ENCODE measurements around the gene DAAM1.

Gene DAAM1

DNA sequence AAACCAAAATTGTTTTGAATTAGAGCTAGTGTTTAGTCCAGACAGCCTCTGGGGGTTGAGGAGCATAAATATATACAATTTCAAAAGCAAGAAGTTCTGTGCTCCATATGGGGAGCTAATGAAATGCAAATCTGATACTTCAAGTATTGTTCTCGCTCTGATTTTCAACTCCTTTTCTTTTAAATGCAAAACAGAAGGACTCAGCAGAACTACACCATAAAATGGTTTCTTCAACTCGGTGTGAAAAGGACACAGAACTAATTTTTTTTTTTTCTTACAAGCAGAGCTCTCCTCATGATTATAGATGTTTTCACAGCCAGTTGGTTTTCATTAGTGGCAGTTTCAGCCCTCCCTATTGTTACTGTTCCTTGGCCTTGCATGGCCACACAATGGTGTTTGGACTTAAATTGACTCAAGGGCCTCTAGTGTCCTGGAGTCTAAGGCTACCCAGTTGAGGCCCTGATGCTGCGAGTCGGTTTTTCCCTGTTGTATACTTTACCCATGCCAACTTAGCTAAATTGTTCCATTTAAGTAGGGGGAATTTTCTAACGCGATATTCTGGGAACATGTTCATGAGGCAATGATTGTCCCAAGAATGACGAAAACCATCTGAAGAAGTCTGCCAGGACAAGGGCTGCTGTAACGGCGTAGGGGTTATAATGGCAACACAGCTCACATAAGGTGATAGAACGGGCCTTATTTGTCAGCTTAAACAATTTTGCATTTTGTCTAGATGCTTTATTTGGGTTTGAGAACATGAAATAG, 156.4 kb downstream of the DAAM1 start:
- DNase-seq: no peak

DNA sequence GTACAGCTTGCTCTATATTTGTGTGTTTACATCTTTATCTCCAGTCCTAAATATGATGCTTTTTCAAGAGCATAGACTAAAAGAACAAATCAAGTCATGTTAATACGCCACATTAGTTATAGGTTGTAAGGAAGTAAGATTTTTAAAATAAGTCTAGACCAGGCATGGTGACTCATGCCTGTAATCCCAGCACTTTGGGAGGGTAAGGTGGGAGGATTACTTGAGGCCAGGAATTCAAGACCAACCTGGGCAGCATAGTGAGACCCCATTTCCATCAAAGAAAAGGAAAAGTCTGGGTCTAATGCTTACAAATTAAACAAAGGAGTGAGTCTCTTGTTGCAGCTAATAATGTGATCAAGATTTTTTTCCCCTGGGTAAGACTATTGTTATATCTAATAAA, 157.9 kb downstream of the DAAM1 start:
- no peak for DNase-seq

- no peak for DNase-seq
Measured at GRCh38 chr14:59346796-59347510, 158.5 kb downstream of the DAAM1 start.

- no peak for DNase-seq
Measured at GRCh38 chr14:59347511-59347900, 159.0 kb downstream of the DAAM1 start.

GRCh38 chr14:59347915-59348314, 159.4 kb downstream of the DAAM1 start:
- no peak for DNase-seq

DNA sequence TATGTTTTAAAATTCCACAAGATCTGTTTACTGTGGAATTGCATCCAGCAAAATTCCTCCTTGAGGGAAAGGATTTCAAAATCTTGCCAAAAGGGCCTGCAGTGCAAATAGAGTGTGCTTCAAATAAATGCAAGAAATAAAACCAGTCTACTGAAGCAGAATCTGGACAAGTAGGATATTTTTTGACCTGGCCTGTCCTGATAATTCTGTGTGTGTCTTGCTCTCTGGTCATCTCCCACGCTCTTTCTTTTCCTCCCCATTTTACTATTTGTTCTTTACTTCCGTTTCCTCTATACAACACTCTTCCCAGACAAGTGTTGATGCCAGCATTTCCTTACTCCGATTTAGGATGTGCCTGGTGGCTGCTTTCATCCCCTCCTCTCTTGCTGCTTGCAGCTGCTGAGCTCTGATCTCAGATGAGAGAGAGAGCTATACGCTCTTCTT, 160.8 kb downstream of the DAAM1 start:
- DNase-seq: no peak

DNA sequence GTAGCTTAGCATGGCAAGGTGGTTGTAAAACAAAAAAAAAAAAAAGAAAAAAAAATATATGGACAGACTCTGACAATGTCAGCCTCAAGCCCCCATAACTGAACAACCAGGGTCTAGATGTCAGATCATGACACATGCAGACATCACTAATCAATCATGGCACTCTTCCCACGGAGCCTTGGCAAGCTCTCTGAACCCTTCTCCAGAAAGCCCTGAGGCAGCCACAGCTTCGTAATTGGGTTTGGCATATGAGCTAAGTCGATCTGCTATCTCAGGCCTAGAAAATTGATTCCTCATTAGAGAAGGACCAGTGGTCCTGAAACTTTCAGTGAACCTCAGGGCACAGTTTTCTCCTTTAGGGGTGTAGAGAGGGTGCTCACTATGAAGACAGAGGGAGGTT, 164.5 kb downstream of the DAAM1 start:
- no peak for DNase-seq

- DNase-seq: no peak
Measured at GRCh38 chr14:59354666-59355065, 166.2 kb downstream of the DAAM1 start.

GRCh38 chr14:59355091-59355490, 166.6 kb downstream of the DAAM1 start:
- no peak for DNase-seq

GRCh38 chr14:59356312-59356711, 167.8 kb downstream of the DAAM1 start:
- no peak for DNase-seq

GRCh38 chr14:59356767-59357166, 168.3 kb downstream of the DAAM1 start:
- DNase-seq: no peak

DNA sequence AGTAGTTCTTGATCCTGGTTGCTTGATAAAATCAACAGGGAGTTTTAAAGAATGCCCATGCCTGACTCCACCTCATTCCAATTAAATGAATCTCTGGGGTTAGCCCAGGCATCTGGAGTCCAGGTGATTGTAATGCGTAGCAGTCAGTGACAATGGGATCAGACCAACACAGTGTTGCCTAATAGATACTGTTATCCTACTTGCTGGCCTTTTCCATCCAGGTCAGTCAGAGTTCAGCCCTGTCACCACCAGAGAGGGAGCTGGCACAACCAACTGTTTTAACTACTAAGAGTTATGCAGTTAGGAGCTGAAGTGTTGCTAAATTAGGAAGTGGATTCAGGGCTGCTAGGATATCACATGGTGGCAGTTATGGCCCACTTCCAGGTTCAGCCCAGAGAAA, 169.6 kb downstream of the DAAM1 start:
- DNase-seq: no peak

- no peak for DNase-seq
Measured at GRCh38 chr14:59358784-59359183, 170.3 kb downstream of the DAAM1 start.

GRCh38 chr14:59359431-59360124, 171.1 kb downstream of the DAAM1 start:
- DNase-seq: no peak

- no peak for DNase-seq
Measured at GRCh38 chr14:59360233-59360632, 171.8 kb downstream of the DAAM1 start.

DNA sequence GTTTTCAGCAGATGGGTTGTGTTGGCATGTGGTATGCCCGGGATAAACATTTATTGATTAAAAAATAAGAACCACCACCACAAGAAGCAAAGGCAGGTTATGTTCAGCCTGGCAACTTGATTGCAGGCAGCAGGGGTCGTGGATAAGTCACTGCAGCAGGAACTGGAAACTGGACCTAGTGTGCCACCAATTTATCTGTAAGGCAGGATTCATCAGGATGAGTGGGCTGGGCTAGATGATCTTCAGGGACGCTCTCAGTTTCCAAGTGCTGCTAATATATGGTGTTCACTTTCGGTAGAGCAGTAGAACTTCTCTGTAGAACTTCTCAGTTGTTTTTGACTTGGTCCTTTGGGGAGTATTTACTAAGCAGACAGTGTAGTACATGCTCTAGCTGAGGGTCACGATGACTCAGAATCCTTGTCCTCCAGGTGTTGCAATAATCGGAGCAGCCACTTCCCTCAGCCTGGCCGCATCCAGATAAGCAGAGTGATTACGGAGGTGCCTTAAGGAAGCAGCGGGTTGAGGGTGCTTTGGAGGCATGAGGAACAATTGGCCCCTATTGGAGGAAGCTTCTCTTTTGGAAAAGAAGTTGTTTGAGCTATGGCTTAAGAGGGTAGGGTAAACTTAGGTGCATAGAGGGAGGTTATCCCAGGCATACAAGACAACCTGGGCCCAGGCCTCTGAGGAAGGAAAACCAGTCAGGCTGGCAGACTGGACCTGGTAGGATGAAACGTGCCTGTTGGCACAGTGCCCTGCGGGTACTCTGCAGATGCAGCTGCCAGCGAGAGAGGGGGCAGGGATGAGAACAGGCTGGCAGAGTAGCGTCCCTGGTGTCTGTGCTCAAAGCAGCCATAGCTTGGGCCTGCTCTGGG, 172.7 kb downstream of the DAAM1 start:
- no peak for DNase-seq

- DNase-seq: no peak
Measured at GRCh38 chr14:59362513-59362912, 174.0 kb downstream of the DAAM1 start.

- no peak for DNase-seq
Measured at GRCh38 chr14:59363531-59364226, 175.2 kb downstream of the DAAM1 start.

DNA sequence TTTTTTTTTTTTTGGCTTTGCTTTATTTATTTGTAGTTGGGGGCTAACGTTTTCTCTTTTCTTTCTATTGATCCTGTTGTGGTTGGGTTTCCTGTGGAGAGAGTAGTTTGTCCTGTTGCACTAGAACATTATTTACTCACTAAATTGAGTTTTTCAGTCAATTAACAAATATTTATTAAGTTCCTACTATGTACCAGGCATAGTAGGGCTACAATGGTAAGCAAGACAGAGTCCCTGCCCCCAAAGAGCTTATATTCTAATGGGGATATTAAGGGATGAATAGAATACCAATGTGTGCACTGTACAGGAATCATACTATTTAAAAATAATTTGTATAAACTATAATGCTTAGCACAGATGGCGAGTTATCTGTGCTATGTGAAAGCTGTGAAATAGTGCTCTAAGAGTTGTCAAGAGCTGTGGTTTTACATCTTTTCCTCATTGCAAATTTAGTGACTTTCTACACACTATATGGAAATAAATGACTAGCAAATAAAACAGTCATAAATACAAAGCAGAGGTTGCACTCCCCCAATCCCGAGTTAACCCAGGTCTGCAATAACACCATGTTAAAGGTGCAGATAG, 181.8 kb downstream of the DAAM1 start:
- no peak for DNase-seq

GRCh38 chr14:59371771-59372170, 183.3 kb downstream of the DAAM1 start:
- DNase-seq: no peak

- DNase-seq: no peak
Measured at GRCh38 chr14:59374048-59374447, 185.6 kb downstream of the DAAM1 start.

GRCh38 chr14:59376686-59377085, 188.2 kb downstream of the DAAM1 start:
- DNase-seq: no peak
